GM19240 (cell line): Measurements from ENCODE around the gene ANKMY1.
A peak's percentile ranks its signal among the peaks of the same experiment; 100 is the strongest.

Experiments
- DNase-seq: peaks from one replicate; pipeline ENCODE4 v3.0.0; 2011; ENCODE audit warnings: low spot score; ENCODE audit not compliant: insufficient read length

ANKMY1 gene

GRCh38 chr2:240594511-240595380, 37.0 kb upstream of the ANKMY1 start:
- no peak for DNase-seq

- no peak for DNase-seq
Observed at GRCh38 chr2:240593703-240594451, 36.1 kb upstream of the ANKMY1 start.

- DNase-seq = no peak
Observed at GRCh38 chr2:240593026-240593702, 35.4 kb upstream of the ANKMY1 start.

- DNase-seq = no peak
Observed at GRCh38 chr2:240591784-240592183, 34.0 kb upstream of the ANKMY1 start.

- no peak for DNase-seq
Observed at GRCh38 chr2:240591226-240591625, 33.4 kb upstream of the ANKMY1 start.

- no peak for DNase-seq
Observed at GRCh38 chr2:240590681-240591111, 32.9 kb upstream of the ANKMY1 start.

- no peak for DNase-seq
Observed at GRCh38 chr2:240589850-240590525, 32.2 kb upstream of the ANKMY1 start.

GRCh38 chr2:240589375-240589774, 31.6 kb upstream of the ANKMY1 start:
- no peak for DNase-seq

- DNase-seq = no peak
Observed at GRCh38 chr2:240588669-240589068, 30.9 kb upstream of the ANKMY1 start.

GRCh38 chr2:240588006-240588655, 30.3 kb upstream of the ANKMY1 start:
- no peak for DNase-seq

GRCh38 chr2:240586919-240587800, 29.4 kb upstream of the ANKMY1 start:
- no peak for DNase-seq

GRCh38 chr2:240586198-240586918, 28.6 kb upstream of the ANKMY1 start, which contains the start of gene CAPN10:
Gene CAPN10, plus strand, starts transcription at chr2:240586734. Its CDS starts 178 bp downstream, at chr2:240586912.
- peak; percentile 88 for DNase-seq

- DNase-seq = no peak
Observed at GRCh38 chr2:240585681-240586197, 28.0 kb upstream of the ANKMY1 start.

GRCh38 chr2:240585101-240585500, 27.3 kb upstream of the ANKMY1 start:
- no peak for DNase-seq

GRCh38 chr2:240584486-240585031, 26.8 kb upstream of the ANKMY1 start:
- no peak for DNase-seq

- DNase-seq = no peak
Observed at GRCh38 chr2:240583774-240584173, 26.0 kb upstream of the ANKMY1 start.

GRCh38 chr2:240582781-240583180, 25.0 kb upstream of the ANKMY1 start:
- no peak for DNase-seq

- no peak for DNase-seq
Observed at GRCh38 chr2:240581811-240582210, 24.0 kb upstream of the ANKMY1 start.
